SKM-1 (cell line): ENCODE results near the gene LRP1-AS.
"Not testable (repeated sequence)": the region's sequence is repeated elsewhere in the genome, so short reads cannot be mapped to it uniquely, and the experiment has no call there.

Experiments
- DNase-seq: peaks from one replicate; lab custom pipeline; 2025; ENCODE audit not compliant: unreplicated experiment; lab: John Stamatoyannopoulos, UW

Gene LRP1-AS

DNA sequence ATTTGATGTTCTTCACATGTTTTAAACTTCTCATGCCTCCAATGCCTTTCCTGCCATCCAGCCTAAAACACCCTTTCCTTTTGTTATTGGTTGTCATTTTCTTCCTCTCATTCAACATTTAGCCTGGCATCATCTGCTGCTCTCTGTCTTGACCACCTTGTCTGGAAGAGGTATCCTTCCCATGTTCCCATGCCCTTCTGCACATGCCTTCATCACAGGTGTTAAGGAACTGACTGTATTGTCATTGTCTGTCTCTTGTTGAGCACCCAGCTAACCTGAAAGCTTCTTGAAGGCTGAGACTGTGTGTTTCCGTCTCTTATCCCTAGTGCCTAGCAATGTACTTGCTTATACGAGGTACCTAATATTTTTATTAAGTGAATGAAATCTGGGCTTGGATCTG lies 23.6 kb downstream of the LRP1-AS start:
- DNase-seq: no peak

DNA sequence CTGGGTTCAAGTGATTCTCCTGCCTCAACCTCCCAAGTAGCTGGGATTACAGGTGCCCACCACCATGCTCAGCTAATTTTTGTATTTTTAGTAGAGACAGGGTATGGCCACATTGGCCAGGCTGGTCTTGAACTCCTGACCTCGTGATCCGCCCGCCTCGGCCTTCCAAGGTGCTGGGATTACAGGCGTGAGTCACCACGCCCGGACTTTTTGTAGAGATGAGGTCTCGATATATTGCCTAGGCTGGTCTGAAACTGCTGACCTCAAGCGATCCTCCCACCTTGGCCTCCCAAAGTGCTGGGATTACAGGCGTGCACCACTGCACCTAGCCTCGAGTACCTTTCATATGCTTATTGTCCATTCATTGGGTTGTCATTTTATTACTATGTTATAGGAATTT lies 26.7 kb downstream of the LRP1-AS start:
- DNase-seq: not testable (repeated sequence)

DNA sequence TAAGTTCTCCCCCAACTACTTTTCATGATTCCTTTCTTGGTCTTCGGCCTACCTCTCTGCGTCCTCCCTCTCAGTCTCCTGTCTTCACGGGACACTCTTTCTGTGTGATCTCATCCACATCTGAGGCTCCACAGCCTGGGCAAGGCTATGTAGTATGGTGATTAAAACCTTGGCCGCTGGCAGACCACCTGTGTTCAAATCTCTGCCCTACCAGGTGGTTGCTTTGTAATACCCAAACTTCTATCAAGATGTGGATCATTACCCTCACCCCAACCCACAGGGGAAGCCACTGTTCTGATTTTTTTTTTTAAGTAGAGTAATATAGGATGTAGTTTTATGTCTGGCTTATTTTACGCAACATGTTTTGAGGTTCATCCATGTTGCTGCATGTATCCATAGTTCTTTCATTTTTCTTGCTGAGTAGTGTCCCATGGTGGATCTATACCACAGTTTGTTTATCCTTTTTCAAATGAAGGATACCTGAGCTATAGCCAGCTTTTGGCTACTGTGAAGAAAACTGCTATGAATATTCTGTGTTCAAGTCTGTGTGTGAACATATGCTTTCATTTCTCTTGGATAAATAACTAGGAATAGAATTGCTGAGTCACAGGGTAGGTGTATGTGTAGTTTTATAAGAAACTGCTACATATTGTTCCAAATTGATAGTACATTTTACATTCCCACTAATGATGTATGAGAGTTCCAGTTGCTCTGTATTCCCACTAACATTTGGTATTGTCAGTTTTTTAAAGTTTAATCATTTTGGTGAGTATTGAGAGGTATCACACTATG lies 27.9 kb downstream of the LRP1-AS start:
- no peak for DNase-seq

DNA sequence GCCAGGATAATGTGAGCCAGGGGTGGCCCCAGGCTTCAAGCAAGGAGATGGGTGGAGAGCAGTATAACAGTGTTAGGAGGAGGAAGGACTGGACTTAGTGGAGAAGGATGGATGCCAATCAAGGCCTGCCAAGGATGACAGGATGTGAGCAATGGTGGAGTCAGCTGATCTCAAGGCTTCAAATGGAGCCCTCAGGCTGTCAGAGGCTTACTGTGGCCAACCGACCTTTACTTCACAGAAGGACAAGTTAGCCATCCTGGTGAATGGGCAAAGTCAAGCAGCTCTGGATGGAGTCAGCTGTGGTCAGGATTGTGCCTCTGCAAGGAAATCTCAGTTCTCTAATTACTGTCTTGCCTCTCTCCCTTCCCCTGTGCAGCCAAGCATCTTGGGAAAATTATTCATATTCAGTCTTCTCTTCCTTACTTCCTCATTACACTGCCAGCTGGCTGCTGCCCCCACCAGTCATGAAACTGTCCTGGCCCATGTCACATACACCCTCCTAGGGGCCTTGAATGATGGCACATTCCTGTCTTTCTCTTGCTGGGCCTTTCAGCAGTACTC lies 28.6 kb downstream of the LRP1-AS start:
- DNase-seq: no peak

DNA sequence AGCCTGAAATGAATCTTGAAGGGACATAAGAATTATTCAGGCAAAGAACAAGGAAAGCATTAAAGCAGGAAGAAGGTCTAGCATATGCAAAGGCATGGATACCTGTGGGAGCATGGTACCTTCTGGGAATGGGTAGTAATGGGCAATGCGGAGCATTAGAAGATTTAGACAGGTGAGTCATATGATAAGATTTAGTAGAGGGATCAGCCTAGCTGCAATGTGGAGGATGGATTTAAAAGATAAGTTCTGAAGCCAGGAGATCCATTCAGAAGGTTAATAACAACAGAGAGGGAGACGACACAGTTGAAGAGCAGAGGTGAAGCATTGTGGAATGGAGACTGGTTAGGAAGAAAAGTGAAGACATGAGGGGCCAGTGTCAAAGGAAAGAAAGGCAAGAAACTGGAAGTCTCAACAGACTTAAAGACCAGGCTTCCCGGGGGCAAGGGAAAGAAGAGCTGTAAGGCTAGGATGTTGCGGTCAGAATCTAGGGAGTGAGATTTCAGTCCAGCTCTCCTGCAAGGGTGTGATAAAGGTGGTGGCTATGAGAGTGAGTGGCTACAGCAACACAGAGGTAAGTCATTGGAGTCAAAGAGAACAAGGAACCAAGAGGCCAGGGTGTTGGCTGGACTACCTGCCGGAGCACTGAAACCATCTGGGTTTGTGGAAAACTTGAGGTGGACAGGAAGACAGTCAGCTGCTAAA lies 30.7 kb downstream of the LRP1-AS start:
- DNase-seq: no peak

DNA sequence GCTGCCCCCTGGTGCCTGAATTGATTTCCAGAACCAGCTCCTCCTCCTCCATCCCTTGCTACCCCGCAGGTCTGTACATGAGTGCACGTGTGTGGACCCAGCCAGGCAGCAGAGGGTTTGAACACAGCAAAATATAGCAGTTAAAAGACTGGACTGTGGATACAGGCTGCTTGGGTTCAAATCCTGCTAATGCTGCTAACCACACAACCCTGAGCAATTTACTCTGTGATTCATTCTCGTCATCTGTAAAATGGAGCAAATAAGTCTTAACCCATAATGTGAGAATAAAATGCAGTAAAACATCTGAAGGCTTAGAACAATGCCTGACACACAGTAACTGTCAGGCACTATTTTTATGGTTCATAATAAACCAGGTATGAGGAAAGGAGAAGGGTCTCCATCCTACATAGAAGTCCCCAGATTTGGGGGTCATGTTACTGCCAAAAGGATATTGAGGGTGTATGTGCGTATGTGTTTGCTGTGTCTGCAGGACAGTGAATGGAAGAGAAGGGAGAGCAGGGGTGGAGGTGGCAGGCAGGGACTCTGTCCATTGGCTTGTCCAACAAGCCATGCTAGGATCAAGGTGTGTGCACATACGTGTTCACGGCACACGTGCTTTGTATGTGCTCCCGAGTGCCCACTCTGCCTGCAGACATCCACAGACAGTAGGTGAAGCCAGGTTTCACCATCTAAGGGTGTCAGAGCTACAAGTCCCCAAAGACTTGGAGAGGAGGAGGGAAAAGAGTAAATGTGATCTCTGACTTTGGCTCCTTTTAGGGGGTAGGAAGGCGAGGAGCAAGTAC lies 34.7 kb downstream of the LRP1-AS start:
- no peak for DNase-seq

DNA sequence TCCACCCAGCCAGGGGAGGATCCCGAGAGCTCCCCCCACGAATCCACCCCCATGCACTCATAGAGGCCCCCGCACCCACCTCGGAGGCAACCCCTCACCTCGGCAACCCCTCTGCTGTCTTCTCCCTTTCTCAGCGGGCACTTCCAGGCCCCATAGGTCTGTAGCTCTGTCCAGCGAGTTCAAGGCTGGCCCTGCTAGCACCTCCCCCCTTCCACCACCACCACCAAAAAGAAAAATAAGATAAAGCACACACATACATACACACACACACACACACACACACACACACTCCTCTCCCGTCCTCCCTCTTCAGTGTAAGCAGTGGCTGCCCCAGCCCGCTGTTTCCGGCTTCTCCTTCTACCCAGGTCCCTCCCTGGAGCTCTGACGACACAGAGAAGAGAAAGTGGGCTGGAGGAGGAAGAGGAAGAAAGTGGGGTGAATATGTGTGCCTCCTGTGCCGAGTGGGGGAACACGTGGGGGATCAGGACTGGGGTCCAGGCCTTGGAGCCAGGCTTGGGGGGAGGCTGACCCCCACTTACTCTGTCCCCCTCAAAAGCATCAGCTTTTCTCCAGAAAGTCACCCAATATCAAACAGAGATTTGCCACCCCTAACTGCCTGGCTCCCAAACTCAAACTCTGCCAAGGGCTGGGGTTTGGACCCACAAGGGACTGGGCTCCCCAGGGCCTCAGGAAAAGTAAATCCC lies 36.2 kb downstream of the LRP1-AS start, which contains the start of gene STAT6:
Gene STAT6, minus strand, starts transcription at position 332 of the 704 bp plus-strand sequence. CDS start 3,084 bp downstream, outside the sequence.
- peak; percentile 70 for DNase-seq

DNA sequence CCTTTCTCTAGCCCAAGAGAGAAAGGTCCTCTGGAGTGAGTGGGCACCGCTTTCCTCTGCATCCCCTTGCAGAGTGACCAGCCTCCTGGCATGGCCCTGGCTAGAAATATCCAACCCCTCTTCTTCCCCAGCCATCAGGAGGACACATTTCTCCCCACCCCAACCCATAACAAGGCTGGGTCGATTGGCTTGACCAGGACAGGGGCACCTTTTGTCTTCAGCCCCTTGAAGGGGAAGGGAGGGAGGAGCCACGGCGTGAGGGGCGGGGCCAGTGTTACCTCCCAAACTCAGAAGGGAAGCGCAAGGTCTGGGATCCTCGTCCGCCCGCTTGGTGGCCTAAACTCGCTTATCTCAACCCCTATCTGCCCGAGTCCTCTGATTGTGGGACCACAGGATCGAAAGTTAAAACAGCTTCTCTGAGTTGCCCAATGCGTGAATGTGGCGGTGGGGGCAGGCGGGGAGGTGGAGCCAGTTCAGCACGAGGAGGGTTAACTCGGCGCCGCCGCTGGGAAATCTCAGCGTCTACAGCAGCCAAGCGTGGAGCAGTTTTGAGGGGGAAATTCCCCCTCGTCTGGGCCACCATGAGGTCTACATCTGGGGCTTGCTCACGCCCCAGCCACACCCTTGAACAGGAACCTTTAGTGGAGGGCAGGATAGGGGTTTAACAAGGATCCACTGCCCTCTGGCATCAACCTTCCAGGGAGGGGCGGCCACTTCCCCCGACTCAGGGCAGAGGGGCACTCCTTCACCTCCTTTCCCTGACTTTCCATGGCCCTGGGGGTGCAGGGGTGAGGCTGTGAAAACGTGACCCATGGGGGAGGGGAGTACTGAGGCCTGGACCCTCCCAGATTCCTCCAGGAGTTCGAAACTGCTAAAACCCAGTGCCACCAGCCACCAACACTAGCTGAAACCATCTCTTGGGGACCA lies 37.1 kb downstream of the LRP1-AS start:
- DNase-seq: no peak

DNA sequence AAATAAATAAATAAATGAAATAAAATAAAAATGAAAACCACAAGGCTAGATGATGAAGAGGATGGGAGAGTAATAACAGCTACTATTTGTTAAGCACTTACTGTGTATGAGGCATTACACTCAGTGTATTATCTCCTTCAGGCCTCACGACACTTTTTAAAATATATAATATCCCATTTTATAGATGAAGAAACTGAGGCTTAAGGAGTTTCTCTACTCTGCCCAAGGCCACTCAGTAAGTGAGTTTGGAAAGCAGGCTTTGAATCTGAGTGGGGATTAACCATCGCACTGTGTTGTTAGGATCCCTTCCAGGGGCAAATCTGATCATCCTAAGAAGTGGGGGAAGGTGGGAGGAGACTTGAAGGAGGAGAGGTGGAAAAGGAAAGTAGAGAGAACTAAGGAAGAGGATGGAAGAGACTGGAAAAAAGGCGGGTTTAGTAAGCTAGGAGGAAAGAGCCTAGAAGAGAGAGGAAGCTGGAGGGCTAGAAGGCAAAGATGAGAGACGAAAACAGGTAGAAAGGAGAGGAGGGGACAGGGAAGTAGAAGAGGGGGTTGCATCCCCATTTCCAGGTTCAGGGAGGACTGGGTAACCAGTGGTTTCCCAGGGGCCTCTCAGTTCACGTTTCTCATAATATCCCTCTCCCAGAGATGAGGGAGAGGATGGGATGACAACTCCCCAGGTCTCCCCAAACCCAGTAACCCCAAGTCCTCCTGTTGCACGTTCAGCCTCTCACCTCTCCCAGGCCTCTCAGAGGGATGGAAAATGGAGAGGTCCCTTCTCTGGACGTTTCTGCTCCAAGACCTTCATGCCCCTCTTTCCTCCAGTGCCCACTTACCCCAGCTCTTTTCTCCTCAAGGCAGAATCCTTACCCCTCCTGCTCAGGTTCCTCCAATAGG lies 38.0 kb downstream of the LRP1-AS start:
- no peak for DNase-seq

DNA sequence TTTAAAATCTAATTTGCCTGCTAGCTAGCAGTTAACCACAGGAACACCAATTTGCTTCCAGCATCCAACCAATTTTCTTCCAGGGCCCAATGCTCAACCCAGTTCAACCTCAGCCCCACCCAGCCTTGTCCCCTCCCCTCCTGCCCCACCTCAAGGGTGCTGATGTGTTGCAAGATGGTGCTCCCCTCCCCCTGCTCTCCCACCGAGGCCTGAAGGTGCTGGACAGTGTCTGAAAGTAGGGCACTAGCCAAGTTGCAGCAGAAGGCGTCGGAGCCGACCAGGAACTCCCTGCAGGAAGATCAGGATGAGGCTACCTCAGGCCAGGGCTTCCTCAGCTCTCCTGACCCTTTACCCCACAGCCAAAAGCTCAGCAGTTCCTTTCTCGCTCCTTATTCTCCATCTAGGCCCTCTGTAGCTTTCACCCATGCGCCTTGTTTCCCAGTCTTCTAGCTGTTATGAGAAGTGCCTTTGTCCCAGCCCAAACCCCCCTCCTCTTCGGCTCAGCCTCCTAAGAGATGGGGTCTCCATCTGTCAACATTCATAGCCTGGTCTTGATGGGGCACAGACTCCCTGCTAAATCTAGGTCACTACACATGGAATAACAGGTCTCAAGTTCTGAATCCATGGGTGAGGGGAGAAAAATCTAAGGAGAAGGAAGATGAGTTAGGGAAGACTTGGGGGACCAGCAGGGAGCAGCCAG lies 39.8 kb downstream of the LRP1-AS start:
- no peak for DNase-seq

DNA sequence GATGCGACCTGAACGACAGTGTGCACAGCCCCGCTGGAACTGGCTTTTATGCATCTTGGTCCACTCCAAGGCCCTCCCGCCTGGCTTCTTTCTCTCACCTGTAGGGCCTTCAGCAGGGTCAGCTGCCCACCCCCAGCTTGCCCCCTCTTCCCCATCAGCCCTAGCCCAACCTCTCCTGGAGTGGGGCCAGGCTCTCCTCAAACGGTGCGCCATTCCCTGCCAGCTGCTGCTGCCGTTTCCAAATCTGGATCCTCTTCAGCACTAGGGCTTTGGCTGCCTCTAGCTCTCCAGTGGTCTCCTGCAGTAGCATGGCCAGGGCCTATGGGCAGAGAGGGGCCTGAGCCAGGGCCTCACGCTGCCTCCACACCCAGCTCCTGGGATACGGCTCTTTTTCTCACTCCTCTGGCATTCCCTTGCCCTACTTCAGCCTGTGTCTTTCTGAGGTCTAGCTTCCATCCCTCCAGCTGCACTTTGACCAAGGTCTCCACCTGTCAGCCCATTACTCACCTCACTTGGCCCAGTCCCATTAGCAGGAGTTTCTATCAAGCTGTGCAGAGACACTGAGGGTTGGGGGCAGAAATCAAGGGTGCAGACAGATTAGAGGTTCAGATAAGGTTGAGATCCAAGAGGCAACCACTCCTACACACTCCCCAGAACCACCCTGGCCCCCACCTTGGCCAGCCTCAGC lies 41.3 kb downstream of the LRP1-AS start:
- DNase-seq: no peak

DNA sequence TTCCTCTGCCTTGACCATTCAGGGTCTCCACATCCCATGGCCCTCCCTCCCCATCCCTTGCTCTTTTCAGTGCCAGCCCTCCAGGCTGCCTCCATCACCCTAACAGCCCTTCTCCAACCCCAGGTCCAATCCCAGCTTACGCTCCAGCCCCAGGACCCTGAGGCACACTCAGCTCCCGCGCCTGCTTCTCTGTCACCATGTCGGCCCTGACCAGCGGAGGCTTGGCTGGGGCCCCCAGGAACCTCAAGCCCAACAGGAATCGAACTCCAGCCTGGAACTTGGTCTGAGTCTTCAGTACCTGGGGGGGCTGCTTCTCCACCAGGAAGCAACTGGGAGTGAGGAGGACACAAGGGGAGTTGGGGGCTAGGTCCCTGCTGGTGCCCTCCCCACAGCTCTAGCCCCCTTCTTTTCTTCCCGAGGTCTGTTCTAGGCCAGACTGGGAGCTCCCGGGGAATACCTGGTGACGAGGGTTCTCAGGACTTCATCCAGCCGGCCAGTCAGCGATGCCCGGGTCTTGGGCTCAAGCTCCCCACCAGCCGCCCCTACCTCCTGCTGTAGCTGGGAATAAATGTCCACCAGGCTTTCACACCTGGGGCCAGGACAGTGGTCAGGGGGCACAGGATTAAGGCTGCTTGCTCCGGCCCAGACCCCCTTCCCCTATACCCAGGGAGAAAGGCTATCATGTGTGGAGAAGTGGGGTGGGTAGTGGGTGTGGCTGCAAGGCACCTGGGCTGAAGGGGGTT lies 42.2 kb downstream of the LRP1-AS start:
- no peak for DNase-seq

DNA sequence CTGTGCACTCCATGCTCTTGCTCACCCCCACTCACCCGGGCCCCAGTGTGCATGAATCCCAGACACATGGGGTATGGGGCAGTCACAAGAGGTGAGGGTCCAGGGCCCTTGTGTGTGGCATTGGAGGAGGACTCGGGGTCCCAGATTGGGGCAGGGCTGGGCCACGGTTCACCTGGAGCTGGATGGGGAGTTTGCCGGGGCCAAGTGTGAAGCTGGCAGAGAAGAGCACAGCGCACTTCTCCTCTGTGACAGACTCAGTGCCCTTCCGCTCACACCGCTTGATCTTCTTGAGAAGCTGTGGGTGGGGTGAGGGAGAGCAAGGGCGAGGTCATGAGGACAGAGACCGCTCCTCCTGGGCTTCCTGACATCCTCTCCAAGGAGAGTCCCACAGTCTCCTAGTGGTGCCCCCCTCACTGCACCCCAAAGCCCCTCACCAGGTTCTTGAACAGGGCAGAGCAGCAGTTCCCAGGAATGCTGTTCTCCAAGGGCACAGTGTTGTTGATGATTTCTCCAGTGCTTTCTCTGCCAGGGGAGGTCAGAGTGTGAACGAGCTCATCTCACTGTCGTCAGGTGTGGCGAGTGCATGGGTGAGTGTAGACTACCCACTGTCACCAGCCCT lies 43.0 kb downstream of the LRP1-AS start:
- DNase-seq: no peak

DNA sequence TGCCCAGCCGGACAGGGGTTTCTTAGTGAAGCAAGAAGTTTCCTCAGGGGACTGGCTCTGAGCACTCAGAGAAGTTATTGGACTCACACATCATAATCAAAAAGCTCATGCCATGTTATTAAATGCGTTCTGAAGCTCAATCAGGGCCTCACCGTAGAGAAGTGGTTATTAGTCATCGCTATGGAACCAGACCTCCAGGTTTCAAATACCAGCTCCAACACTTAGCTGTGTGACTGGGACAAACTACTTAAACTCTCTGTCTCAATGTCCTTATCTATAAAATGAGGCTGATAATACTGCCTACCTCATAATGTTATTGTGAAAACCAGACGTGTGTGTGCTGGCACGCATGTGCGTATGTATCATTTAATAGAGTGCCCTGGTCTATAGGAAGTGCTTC lies 43.6 kb downstream of the LRP1-AS start:
- DNase-seq: no peak

DNA sequence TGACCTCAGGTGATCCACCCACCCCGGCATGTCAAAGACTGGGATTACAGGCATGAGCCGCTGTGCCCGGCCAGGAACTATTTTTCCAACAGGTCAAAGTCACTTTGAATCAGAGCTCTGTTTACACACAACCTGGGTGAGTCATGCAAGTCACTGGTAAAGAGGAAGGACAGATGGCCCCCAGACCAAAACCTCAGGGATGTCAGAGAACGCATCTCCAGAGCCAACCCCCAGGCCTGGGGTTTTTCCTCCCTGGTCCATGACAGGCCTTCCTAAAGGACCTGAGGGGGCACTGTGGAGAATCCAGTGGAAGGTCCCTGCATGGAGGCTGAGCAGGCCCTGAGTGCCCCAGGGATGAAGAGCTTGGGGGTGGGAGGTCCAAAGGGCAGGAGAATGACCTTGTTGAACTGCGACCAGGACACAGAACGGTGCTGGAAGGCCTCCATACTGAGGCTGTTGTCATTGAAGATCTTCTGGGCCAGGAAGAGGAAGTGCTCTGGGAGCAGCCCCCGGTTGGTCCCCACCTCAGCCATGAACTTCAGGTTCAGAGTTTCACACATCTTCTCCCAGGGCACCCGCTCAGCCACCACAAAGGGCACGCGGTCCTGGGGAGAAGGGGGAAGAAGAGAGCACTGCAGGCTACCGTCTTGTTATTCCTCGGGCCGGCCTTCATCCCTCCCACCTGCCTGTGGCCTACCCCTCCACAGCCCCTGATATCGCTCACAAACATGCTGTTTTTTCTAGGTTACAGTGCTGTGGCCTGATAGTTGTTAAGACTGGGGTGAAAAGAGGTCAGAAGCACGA lies 45.3 kb downstream of the LRP1-AS start:
- DNase-seq: no peak
